Eye (tissue), 1 donor: ENCODE data around the gene TMEM61.

Experiments used
- DNase-seq: peaks from one replicate; pipeline ENCODE4 v3.0.0-alpha.2; 2015

TMEM61 gene

DNA sequence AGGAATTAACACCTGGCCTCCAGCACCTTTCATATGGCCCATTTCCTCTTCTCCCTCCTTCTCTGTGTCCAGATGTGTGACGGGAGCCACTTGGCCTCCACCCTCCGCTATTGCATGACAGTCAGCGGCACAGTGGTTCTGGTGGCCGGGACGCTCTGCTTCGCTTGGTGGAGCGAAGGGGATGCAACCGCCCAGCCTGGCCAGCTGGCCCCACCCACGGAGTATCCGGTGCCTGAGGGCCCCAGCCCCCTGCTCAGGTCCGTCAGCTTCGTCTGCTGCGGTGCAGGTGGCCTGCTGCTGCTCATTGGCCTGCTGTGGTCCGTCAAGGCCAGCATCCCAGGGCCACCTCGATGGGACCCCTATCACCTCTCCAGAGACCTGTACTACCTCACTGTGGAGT lies 5.6 kb downstream of the TMEM61 start:
- DNase-seq: no peak

GRCh38 chr1:54986533-54986932 lies 6.1 kb downstream of the TMEM61 start:
- DNase-seq: no peak

DNA sequence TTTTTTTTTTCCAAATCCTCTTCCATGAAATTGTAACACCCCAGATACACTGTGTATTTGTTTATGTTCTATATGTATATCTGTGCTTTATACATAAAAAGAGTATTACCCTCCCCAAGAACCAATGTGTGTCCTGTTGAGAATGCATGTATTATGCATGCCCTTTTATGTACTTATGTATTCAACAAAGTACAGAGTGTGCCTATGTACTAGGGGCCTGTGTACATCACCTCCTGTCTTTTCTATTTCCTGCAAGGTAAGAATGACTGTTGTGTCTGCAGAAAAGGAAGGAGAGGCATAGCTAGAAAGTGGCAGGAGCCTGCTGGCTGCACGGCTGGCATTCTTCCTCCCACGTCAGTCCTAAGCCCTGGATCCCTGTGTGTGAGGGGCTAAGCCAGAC lies 7.0 kb downstream of the TMEM61 start:
- no peak for DNase-seq

GRCh38 chr1:54987919-54988705 lies 7.7 kb downstream of the TMEM61 start:
- no peak for DNase-seq

- no peak for DNase-seq
These were observed 8.5 kb downstream of the TMEM61 start for GRCh38 chr1:54988975-54989374.

GRCh38 chr1:54989473-54989872 lies 9.0 kb downstream of the TMEM61 start:
- no peak for DNase-seq

GRCh38 chr1:54989968-54990810 lies 9.8 kb downstream of the TMEM61 start:
- DNase-seq: no peak

DNA sequence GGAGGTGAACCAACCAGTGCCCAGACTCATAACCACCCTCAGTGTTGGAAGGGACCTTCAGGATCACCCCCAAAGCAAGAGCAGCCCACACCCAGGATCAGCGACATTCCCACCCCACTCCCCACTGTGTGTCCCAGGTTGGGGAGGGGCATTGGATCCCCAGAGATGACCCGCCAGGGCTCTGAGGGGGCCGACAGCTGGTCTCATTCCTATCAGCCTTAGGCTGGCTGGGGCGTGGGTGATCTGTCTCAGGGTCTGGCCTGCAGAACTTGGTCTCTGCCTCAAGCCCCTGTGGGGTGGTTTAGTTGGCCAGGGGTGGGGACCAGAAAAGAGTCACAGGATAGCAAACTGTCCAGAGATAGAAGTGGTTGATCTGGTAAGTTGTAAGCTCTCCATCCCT lies 10.5 kb downstream of the TMEM61 start:
- DNase-seq: no peak

DNA sequence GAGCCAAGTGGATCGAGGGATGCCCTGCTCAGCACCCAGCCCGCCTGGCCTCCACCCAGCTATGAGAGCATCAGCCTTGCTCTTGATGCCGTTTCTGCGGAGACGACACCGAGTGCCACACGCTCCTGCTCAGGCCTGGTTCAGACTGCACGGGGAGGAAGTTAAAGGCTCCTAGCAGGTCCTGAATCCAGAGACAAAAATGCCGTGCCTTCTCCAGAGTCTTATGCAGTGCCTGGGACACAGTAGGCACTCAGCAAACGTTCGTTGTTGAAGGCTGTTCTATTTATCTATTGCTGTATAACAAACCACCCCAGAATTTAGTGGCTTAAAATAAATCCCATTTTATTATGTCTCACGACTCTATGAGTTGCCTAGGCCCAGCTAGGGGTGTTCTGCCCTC lies 11.5 kb downstream of the TMEM61 start:
- DNase-seq: no peak

- DNase-seq: no peak
These were observed 12.7 kb downstream of the TMEM61 start for GRCh38 chr1:54993140-54993539.

DNA sequence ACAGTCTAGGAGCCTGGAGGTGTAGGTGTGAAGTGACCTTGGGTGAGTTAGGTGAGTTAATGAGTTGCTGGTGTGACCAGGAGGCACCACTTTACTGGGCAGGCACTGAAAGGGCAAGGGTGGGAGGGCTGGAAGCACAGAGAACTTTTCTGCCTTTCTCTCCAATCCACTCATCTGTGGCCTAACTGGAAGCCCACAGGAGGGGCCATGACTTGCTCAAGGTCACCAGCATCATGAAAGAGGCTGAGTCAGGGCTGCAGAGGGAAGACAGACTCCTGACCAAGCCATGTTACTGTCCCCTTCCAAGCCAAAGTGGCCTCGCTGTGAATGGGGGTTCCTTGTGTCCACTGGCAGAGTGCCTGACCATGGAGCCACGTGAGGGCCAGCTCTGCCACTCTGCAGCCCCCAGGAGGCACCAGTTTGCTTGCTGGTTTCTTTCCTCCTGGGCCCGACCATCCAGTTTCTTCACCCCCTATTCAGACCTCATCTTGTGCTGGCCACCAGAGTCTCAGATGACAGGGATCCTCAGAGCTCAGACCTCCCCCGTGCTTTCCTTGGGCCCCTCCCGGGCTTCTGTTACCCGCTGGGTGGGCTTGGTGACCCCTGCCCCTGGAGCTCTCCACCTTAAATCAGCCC lies 14.0 kb downstream of the TMEM61 start:
- no peak for DNase-seq

GRCh38 chr1:54995013-54995760 lies 14.8 kb downstream of the TMEM61 start:
- DNase-seq: no peak

GRCh38 chr1:54995835-54996234 lies 15.4 kb downstream of the TMEM61 start:
- DNase-seq: no peak

DNA sequence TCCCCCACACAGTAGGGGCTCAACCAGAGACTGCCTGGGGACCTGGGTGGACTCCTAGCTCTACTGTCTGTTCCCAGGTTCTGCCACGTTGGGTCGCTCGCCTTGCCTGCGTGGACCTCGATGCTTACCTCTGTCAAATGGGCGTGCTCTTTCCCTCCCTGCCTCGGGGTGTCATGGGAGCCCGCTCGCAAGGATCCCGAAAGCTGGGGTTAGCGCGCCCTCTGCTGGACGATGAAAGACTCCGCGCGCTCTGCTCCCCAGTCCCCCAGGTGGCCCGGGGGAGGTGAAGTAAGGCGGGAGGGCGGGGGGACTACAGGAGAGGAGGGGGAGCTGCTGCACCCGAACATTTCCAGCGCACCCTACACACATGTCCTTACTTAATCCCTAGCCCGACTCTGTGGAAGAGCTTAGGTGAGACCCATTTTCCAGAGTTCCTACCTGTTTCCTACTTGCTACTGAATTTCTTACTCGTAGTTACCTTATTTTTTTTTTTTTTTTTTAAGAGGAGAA lies 16.0 kb downstream of the TMEM61 start:
- DNase-seq: peak; percentile 82

DNA sequence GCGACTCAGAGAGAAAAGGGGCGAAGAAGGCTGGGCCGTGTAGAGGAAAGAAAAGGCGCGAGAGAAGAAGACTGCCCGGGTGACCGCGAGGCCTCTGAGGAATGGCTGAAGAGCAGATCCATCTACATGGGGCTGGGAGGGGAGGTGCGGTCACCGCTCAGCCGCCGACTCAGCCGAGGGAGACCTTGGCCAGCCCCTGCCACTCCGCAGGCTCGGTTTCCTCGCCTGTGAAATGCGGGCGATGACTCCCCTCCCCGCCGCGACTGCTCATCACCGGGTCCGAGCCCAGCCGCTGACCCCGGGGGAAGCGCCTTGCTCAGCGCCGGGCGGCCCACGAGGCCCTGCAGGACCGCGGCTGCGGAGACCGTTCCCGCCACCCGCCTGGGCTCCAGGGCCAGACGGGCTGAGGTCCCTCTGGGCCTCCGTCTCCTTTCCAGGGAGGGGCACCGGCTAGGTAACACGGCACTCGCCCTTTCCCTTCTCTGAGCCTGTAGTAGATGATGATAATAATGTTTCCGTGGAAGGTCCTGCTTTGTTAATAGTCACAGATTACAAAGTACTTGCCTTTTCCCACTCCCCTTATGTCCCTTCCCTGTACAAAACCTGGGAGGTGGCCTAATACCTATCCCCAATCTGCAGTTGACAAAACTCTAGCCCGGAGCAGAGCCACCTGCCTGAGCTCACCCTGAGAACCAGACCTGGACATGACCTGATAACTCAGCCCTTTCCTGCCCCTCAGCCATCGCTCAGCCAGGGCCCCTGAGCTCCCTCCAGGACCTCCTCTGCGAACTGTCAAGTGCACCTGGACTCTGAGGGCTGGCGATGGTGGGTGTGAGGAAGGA lies 16.7 kb downstream of the TMEM61 start:
- no peak for DNase-seq

- no peak for DNase-seq
These were observed 17.2 kb downstream of the TMEM61 start for GRCh38 chr1:54997711-54997986.

GRCh38 chr1:54998100-54998499 lies 17.7 kb downstream of the TMEM61 start:
- DNase-seq: no peak

DNA sequence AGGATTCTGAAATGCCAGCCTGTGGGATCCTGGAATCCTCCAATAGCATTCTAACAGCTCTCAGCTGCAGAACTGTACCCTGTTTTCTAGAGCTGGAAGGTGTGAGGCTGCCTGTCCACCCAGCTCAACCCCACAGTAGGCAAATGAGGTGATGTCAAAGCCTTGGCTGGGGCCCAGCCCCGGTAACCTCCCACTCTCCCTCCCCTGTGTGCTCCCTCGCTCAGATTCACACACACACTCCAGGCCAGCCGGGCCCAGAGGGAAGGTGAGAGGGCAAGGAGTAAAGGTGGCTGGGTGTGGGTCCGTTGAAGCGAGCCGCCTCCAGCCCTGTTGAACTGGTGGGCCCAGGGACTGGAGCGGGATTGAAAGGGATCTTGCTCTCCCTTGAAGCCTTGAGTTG lies 18.2 kb downstream of the TMEM61 start, which contains the start of gene BSND:
Gene BSND (plus strand): TSS at position 257 of the 400 bp plus-strand sequence. CDS start 254 bp downstream, outside the sequence.
- no peak for DNase-seq

GRCh38 chr1:55000110-55001085 lies 20.0 kb downstream of the TMEM61 start:
- DNase-seq: no peak

GRCh38 chr1:55001311-55001710 lies 20.9 kb downstream of the TMEM61 start:
- no peak for DNase-seq

GRCh38 chr1:55002686-55003085 lies 22.3 kb downstream of the TMEM61 start:
- no peak for DNase-seq
